Measurements from ENCODE around the gene UBAP2. TPM values are rescaled to one million over a fixed set of nuclear protein-coding genes. Genes with fewer than 3 reads are reported as not detected.
"Not testable (repeated sequence)": the region's sequence is repeated elsewhere in the genome, so short reads cannot be mapped to it uniquely, and the experiment has no call there.

The UBAP2 gene
- total RNA-seq, 1 experiment from 2014 or later, result 14.7 TPM

GRCh38 chr9:34049630-34050384 lies 1.1 kb upstream of the UBAP2 start:
- no peak for DNase-seq (ENCODE audit: low spot score)

GRCh38 chr9:34047864-34048726 lies 592 bp downstream of the UBAP2 start:
- peak; percentile 40 for DNase-seq (ENCODE audit: low spot score)

GRCh38 chr9:34046784-34047379 lies 1.8 kb downstream of the UBAP2 start:
- no peak for DNase-seq (ENCODE audit: low spot score)

GRCh38 chr9:34045903-34046302 lies 2.8 kb downstream of the UBAP2 start:
- no peak for DNase-seq (ENCODE audit: low spot score)

- DNase-seq (ENCODE audit: low spot score), result not testable (repeated sequence)
Observed at GRCh38 chr9:34042074-34042473, 6.6 kb downstream of the UBAP2 start.

GRCh38 chr9:34038851-34039250 lies 9.8 kb downstream of the UBAP2 start:
- not testable (repeated sequence) for DNase-seq (ENCODE audit: low spot score)

GRCh38 chr9:34037626-34038025 lies 11.1 kb downstream of the UBAP2 start:
- no peak for DNase-seq (ENCODE audit: low spot score)

GRCh38 chr9:34036625-34037024 lies 12.1 kb downstream of the UBAP2 start:
- no peak for DNase-seq (ENCODE audit: low spot score)

GRCh38 chr9:34035656-34036055 lies 13.0 kb downstream of the UBAP2 start:
- no peak for DNase-seq (ENCODE audit: low spot score)

- peak; percentile 11 for DNase-seq (ENCODE audit: low spot score)
Observed at GRCh38 chr9:34034698-34035065, 14.0 kb downstream of the UBAP2 start.

GRCh38 chr9:34032631-34033030 lies 16.1 kb downstream of the UBAP2 start:
- no peak for DNase-seq (ENCODE audit: low spot score)

- no peak for DNase-seq (ENCODE audit: low spot score)
Observed at GRCh38 chr9:34027845-34028574, 20.7 kb downstream of the UBAP2 start.

- DNase-seq (ENCODE audit: low spot score), result no peak
Observed at GRCh38 chr9:34025811-34026210, 22.9 kb downstream of the UBAP2 start.

GRCh38 chr9:34025062-34025461 lies 23.6 kb downstream of the UBAP2 start:
- DNase-seq (ENCODE audit: low spot score), result no peak

- not testable (repeated sequence) for DNase-seq (ENCODE audit: low spot score)
Observed at GRCh38 chr9:34024476-34024875, 24.2 kb downstream of the UBAP2 start.

- no peak for DNase-seq (ENCODE audit: low spot score)
Observed at GRCh38 chr9:34016149-34016548, 32.5 kb downstream of the UBAP2 start.

GRCh38 chr9:34010979-34011378 lies 37.7 kb downstream of the UBAP2 start:
- DNase-seq (ENCODE audit: low spot score), result peak; percentile 5

GRCh38 chr9:34001951-34002350 lies 46.7 kb downstream of the UBAP2 start:
- DNase-seq (ENCODE audit: low spot score), result no peak

- DNase-seq (ENCODE audit: low spot score), result no peak
Observed at GRCh38 chr9:34001298-34001697, 47.4 kb downstream of the UBAP2 start.

- no peak for DNase-seq (ENCODE audit: low spot score)
Observed at GRCh38 chr9:33995449-33995848, 53.2 kb downstream of the UBAP2 start.

- DNase-seq (ENCODE audit: low spot score), result no peak
Observed at GRCh38 chr9:33993104-33993503, 55.6 kb downstream of the UBAP2 start.

GRCh38 chr9:33992632-33993031 lies 56.1 kb downstream of the UBAP2 start:
- DNase-seq (ENCODE audit: low spot score), result no peak

Data from A172 (cell line).